Trophoblast cell (in vitro differentiated cells and primary cell): ENCODE data around the gene CBARP.

Source experiments
- DNase-seq, 2 donors: peaks; one replicate each; pipeline ENCODE4 v3.0.0-alpha.2; 2016
- H2AFZ ChIP-seq: 2 replicates; pipeline ENCODE4 v1.6.1; 2013; ENCODE audit warnings: low read length, moderate library complexity, mild to moderate bottlenecking; ENCODE audit not compliant: insufficient read depth, poor library complexity
- H2AK5ac ChIP-seq: 2 replicates; pipeline ENCODE4 v1.6.1; 2013; ENCODE audit warnings: mild to moderate bottlenecking, low read length
- H2BK120ac ChIP-seq: 2 replicates; pipeline ENCODE4 v1.6.1; 2013; ENCODE audit warnings: low read length, mild to moderate bottlenecking, moderate library complexity; ENCODE audit not compliant: insufficient read depth, poor library complexity
- H2BK12ac ChIP-seq: 2 replicates; pipeline ENCODE4 v1.6.1; 2013; ENCODE audit warnings: mild to moderate bottlenecking, low read length, moderate library complexity
- H2BK5ac ChIP-seq: 2 replicates; pipeline ENCODE4 v1.6.1; 2013; ENCODE audit warnings: low read length, low read depth, moderate library complexity, mild to moderate bottlenecking; ENCODE audit not compliant: poor library complexity
- H3K14ac ChIP-seq: 2 replicates; pipeline ENCODE4 v1.6.1; 2013; ENCODE audit warnings: mild to moderate bottlenecking, low read length
- H3K18ac ChIP-seq: 2 replicates; pipeline ENCODE4 v1.6.1; 2013; ENCODE audit warnings: mild to moderate bottlenecking, low read length
- H3K23ac ChIP-seq: 2 replicates; pipeline ENCODE4 v1.6.1; 2013; ENCODE audit warnings: low read length
- H3K27ac ChIP-seq: 2 replicates; pipeline ENCODE4 v1.5.1; 2013; ENCODE audit warnings: low read depth, mild to moderate bottlenecking, inconsistent platforms, low read length, moderate library complexity
- H3K27me3 ChIP-seq: 2 replicates; pipeline ENCODE4 v1.6.1; 2013; ENCODE audit warnings: inconsistent platforms, mild to moderate bottlenecking, low read length, moderate library complexity; ENCODE audit not compliant: insufficient read depth
- H3K36me3 ChIP-seq, 2 experiments: 1 replicate in 1 of 2; 2 replicates in 1 of 2; pipeline ENCODE4 v1.6.1; 2013; ENCODE audit warnings: low read length in 2 of 2, mild to moderate bottlenecking in 2 of 2, moderate library complexity in 1 of 2; ENCODE audit not compliant: insufficient read depth in 2 of 2, control insufficient read depth in 1 of 2
- H3K4ac ChIP-seq: 2 replicates; pipeline ENCODE4 v1.6.1; 2013; ENCODE audit warnings: low read depth, mild to moderate bottlenecking, low read length, moderate library complexity
- H3K4me1 ChIP-seq, 2 experiments: 1 replicate in 1 of 2; 2 replicates in 1 of 2; pipeline ENCODE4 v1.6.1; 2013; ENCODE audit warnings: low read length in 2 of 2, mild to moderate bottlenecking in 2 of 2, moderate library complexity in 1 of 2; ENCODE audit not compliant: insufficient read depth in 2 of 2, control insufficient read depth in 1 of 2
- H3K4me2 ChIP-seq: 2 replicates; pipeline ENCODE4 v1.6.1; 2013; ENCODE audit warnings: inconsistent platforms, mild to moderate bottlenecking, low read length, moderate library complexity
- H3K4me3 ChIP-seq: 2 replicates; pipeline ENCODE4 v1.5.1; 2013; ENCODE audit warnings: mild to moderate bottlenecking, low read depth, low read length, inconsistent platforms
- H3K79me1 ChIP-seq: one replicate; pipeline ENCODE4 v1.6.1; 2013; ENCODE audit warnings: low read length
- H3K79me2 ChIP-seq: 2 replicates; pipeline ENCODE4 v1.6.1; 2013; ENCODE audit warnings: low read length, mild to moderate bottlenecking; ENCODE audit not compliant: control insufficient read depth, insufficient read depth, poor library complexity
- H3K9ac ChIP-seq: 2 replicates; pipeline ENCODE4 v1.6.1; 2013; ENCODE audit warnings: mild to moderate bottlenecking, low read length
- H3K9me3 ChIP-seq: 2 replicates; pipeline ENCODE4 v1.6.1; 2013; ENCODE audit warnings: low read depth, mild to moderate bottlenecking, control low read depth, inconsistent platforms, low read length; ENCODE audit not compliant: insufficient read depth
- H4K12ac ChIP-seq: 2 replicates; pipeline ENCODE4 v1.6.1; 2013; ENCODE audit warnings: low read depth, mild to moderate bottlenecking, low read length, moderate library complexity
- H4K8ac ChIP-seq: 2 replicates; pipeline ENCODE4 v1.6.1; 2013; ENCODE audit warnings: low read depth, mild to moderate bottlenecking, low read length, moderate library complexity
- H4K91ac ChIP-seq: one replicate; pipeline ENCODE4 v1.6.1; 2013; ENCODE audit warnings: low read depth, mild to moderate bottlenecking, low read length, moderate library complexity
- WGBS: extraction: QIAGEN DNeasy Blood & Tissue Kit; methylation state at CpG from one replicate; pipeline ENCODE4 v1.1.7; 2013; ENCODE audit warnings: missing lambda C conversion rate; ENCODE audit not compliant: insufficient read length, insufficient coverage; ENCODE audit errors: extremely low coverage; 5-methylcytosine and 5-hydroxymethylcytosine counted together

CBARP gene

GRCh38 chr19:1284293-1284978 is 46.6 kb upstream of the CBARP start:
- Histone ChIP-seq H4K8ac (no peak overlapping the region), H2BK5ac (no peak overlapping the region), H3K23ac (no peak overlapping the region), H3K4me1 (peaks cover 0 to 10% of the 10 kb centered on the region in 2 experiments), H3K4ac (no peak overlapping the region), H2BK120ac (no peak overlapping the region), H3K79me2 (no peaks in the 10 kb centered on the region), H3K14ac (no peak overlapping the region), H3K27ac (no peak overlapping the region), H3K9ac (no peak overlapping the region), H3K79me1 (no peaks in the 10 kb centered on the region), H3K4me2 (no peak overlapping the region), H3K36me3 (peaks cover under 1 to 1% of the 10 kb centered on the region in 2 experiments), H3K27me3 (peaks cover 7% of the 10 kb centered on the region), H3K18ac (no peak overlapping the region), H3K9me3 (no peaks in the 10 kb centered on the region), H4K91ac (no peak overlapping the region), H3K4me3 (no peak overlapping the region), H2BK12ac (no peak overlapping the region), H2AFZ (no peak overlapping the region), H4K12ac (no peak overlapping the region), H2AK5ac (no peak overlapping the region)
- DNase-seq = no peak
- no CpG with 5 or more reads among the region's 20 CpGs for WGBS

GRCh38 chr19:1283917-1284292 is 46.1 kb upstream of the CBARP start:
- peaks cover 6 to 7% of the 10 kb centered on the region in 2 experiments for H3K36me3 ChIP-seq
- H3K14ac ChIP-seq = no peak overlapping the region
- no peak overlapping the region for H3K27ac ChIP-seq
- WGBS = no CpG with 5 or more reads among the region's 12 CpGs
- no peak overlapping the region for H2BK5ac ChIP-seq
- H4K12ac ChIP-seq = no peak overlapping the region
- DNase-seq = no peak
- H2BK120ac ChIP-seq = no peak overlapping the region
- no peak overlapping the region for H3K4me3 ChIP-seq
- no peaks in the 10 kb centered on the region for H3K79me1 ChIP-seq
- H3K79me2 ChIP-seq = no peaks in the 10 kb centered on the region
- H3K9ac ChIP-seq = no peak overlapping the region
- H2AK5ac ChIP-seq = no peak overlapping the region
- H3K4ac ChIP-seq = no peak overlapping the region
- peaks cover 7% of the 10 kb centered on the region for H3K27me3 ChIP-seq
- no peak overlapping the region for H2AFZ ChIP-seq
- H3K9me3 ChIP-seq = no peaks in the 10 kb centered on the region
- H3K4me1 ChIP-seq = peaks cover 0 to 10% of the 10 kb centered on the region in 2 experiments
- H3K23ac ChIP-seq = no peak overlapping the region
- no peak overlapping the region for H4K8ac ChIP-seq
- no peak overlapping the region for H4K91ac ChIP-seq
- H3K18ac ChIP-seq = no peak overlapping the region
- no peak overlapping the region for H2BK12ac ChIP-seq
- H3K4me2 ChIP-seq = no peak overlapping the region

- Histone ChIP-seq H3K4ac (no peak overlapping the region), H2BK120ac (no peak overlapping the region), H3K4me3 (no peak overlapping the region), H2AK5ac (no peak overlapping the region), H3K27me3 (peaks cover 7% of the 10 kb centered on the region), H3K14ac (no peak overlapping the region), H3K36me3 (peaks cover 10% of the 10 kb centered on the region in 2 experiments), H3K9me3 (no peaks in the 10 kb centered on the region), H4K91ac (no peak overlapping the region), H3K79me2 (no peaks in the 10 kb centered on the region), H3K4me1 (peaks cover 0 to 10% of the 10 kb centered on the region in 2 experiments), H4K12ac (no peak overlapping the region), H3K23ac (no peak overlapping the region), H4K8ac (no peak overlapping the region), H2BK5ac (no peak overlapping the region), H3K18ac (no peak overlapping the region), H3K9ac (no peak overlapping the region), H2BK12ac (no peak overlapping the region), H3K79me1 (no peaks in the 10 kb centered on the region), H2AFZ (no peak overlapping the region), H3K27ac (no peak overlapping the region), H3K4me2 (no peak overlapping the region)
- WGBS = no CpG with 5 or more reads among the region's 29 CpGs
- no peak for DNase-seq
Observed at GRCh38 chr19:1283207-1283916, 45.6 kb upstream of the CBARP start.

GRCh38 chr19:1282588-1283206 is 44.9 kb upstream of the CBARP start:
- Histone ChIP-seq H3K4ac (no peak overlapping the region), H3K9me3 (no peaks in the 10 kb centered on the region), H4K8ac (no peak overlapping the region), H3K9ac (no peak overlapping the region), H3K14ac (no peak overlapping the region), H3K27ac (no peak overlapping the region), H3K4me2 (no peak overlapping the region), H4K91ac (no peak overlapping the region), H2BK5ac (no peak overlapping the region), H4K12ac (no peak overlapping the region), H3K23ac (no peak overlapping the region), H2BK12ac (no peak overlapping the region), H3K27me3 (peaks cover 7% of the 10 kb centered on the region), H3K4me3 (no peak overlapping the region), H3K79me1 (no peaks in the 10 kb centered on the region), H2BK120ac (no peak overlapping the region), H3K36me3 (peaks cover 10% of the 10 kb centered on the region in 2 experiments), H3K79me2 (no peaks in the 10 kb centered on the region), H3K4me1 (peaks cover 0 to 10% of the 10 kb centered on the region in 2 experiments), H2AFZ (no peak overlapping the region), H3K18ac (no peak overlapping the region), H2AK5ac (no peak overlapping the region)
- DNase-seq = no peak
- no CpG with 5 or more reads among the region's 18 CpGs for WGBS
